NOMO-1 (cell line): Measurements from ENCODE around the gene SLC6A18.
"Not testable (repeated sequence)": the region's sequence is repeated elsewhere in the genome, so short reads cannot be mapped to it uniquely, and the experiment has no call there.

ENCODE experiments used
- DNase-seq, 2 experiments: peaks; one replicate each; lab custom pipeline; 2025; ENCODE audit not compliant: unreplicated experiment in 2 of 2; lab: John Stamatoyannopoulos, UW

SLC6A18 gene

GRCh38 chr5:1284336-1284970, 59.3 kb downstream of the SLC6A18 start:
- not testable (repeated sequence) for DNase-seq

- DNase-seq: no peak
Measured at GRCh38 chr5:1285141-1285540, 60.0 kb downstream of the SLC6A18 start.

- no peak for DNase-seq
Measured at GRCh38 chr5:1285883-1286291, 60.7 kb downstream of the SLC6A18 start.

- no peak for DNase-seq
Measured at GRCh38 chr5:1288439-1289335, 63.5 kb downstream of the SLC6A18 start.

GRCh38 chr5:1289559-1289958, 64.4 kb downstream of the SLC6A18 start:
- not testable (repeated sequence) for DNase-seq

GRCh38 chr5:1290956-1291355, 65.8 kb downstream of the SLC6A18 start:
- DNase-seq: not testable (repeated sequence)

GRCh38 chr5:1291611-1292080, 66.5 kb downstream of the SLC6A18 start:
- no peak for DNase-seq

GRCh38 chr5:1292139-1292538, 67.0 kb downstream of the SLC6A18 start:
- DNase-seq: no peak

GRCh38 chr5:1292846-1293415, 67.8 kb downstream of the SLC6A18 start:
- DNase-seq: no peak

- DNase-seq: no peak
Measured at GRCh38 chr5:1293416-1294205, 68.4 kb downstream of the SLC6A18 start.

GRCh38 chr5:1294206-1294834, 69.1 kb downstream of the SLC6A18 start:
- no peak for DNase-seq

- DNase-seq: peak in 1 of 2 experiments; percentile 29
Measured at GRCh38 chr5:1294835-1295649, 69.9 kb downstream of the SLC6A18 start, which contains the start of gene TERT. Gene TERT (minus strand): TSS chr5:1295068. CDS start chr5:1294989, 79 bp downstream.

GRCh38 chr5:1295650-1296037, 70.5 kb downstream of the SLC6A18 start:
- DNase-seq: no peak
